NCI-H69 (cell line): ENCODE measurements around the gene PIAS2.

Source experiments
- DNase-seq: peaks from one replicate; lab custom pipeline; 2025; lab: John Stamatoyannopoulos, UW

The PIAS2 gene

DNA sequence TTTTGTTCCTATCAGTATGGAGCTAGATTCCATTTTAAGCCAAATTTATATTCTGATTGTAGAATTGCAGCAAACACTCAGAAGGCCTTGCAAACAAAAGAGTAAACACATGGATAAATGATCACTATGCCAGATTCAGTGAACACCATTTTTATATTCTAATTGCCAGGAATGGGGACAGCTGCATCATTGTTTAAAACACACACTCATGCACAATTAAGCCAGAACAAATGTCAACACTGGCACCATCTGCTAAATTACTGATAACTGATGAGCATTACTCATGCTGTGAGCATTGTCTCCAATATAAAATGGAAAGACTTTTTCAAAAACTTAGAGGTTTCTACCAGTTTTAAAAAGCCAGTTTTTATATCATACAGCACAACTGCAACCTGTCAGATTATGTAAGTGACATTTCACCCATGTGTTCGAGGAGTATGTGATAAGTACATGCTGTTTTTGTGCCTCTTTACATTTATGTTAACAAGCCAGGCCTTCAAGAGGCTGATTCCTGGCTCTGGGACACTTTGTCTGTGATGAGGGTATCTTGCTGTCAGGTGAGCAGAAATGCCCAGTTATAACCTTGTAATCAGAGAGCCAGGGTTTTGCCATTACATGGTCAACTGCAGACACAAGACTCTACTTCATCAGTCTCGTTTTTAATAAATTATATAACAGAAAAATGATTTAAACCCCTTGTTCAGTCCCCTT lies 156.1 kb downstream of the PIAS2 start:
- DNase-seq, result peak; percentile 98

DNA sequence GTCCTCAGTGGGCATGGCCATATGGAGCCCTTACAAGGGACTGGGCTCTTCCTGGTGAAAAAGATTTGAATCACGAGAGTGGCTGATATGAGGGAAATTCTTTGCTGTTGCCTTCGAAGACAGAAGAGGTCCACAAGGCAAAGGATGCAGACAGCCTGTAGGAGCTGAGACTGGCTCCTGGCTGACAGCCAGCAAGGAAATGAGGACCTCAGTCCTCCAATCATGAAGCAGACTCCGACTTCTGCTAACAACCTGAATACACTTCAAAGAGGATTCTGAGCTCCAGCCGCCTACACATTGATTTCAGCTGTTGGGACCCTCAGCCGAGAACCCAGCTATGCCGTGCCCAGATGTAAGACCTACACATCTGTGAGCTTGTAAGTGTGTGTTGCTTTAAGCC lies 157.4 kb downstream of the PIAS2 start:
- peak; percentile 98 for DNase-seq

DNA sequence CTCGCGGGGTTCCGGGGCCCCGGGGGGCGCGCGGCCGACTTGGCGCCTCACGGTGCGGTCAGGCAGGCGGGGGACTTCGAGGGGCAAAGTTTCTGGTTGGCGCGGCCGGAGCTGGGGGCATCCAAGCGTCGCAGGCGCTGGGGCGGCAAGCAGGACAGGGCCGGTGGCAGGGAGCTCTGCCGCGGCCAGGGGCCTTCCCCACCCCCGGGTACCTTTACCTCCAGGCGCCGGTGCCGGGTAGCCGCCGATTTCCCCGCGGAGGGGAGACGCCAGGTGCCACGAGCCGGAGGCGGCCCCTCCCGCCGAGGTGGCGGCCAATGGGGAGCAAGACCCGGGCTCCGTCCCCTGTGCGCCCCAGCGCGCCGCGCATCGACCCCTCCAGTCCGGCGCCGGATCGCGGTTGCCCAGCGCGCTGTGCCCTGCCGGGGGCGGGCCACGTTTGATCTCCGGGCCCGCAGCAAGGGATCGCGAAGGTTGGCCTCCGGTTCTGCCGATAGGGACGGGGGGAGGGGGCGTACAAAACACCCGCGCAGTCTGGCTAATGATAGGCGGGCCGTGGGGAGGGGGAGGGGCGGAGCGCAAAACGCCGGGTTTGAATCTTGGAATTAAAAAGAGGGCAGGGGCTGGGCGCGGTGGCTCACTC lies 160.6 kb downstream of the PIAS2 start, which contains the start of gene ST8SIA5:
ST8SIA5 (minus strand) TSS at position 495 of the 643 bp plus-strand sequence. CDS start 545 bp downstream, outside the sequence.
- DNase-seq, result peak; percentile 98

DNA sequence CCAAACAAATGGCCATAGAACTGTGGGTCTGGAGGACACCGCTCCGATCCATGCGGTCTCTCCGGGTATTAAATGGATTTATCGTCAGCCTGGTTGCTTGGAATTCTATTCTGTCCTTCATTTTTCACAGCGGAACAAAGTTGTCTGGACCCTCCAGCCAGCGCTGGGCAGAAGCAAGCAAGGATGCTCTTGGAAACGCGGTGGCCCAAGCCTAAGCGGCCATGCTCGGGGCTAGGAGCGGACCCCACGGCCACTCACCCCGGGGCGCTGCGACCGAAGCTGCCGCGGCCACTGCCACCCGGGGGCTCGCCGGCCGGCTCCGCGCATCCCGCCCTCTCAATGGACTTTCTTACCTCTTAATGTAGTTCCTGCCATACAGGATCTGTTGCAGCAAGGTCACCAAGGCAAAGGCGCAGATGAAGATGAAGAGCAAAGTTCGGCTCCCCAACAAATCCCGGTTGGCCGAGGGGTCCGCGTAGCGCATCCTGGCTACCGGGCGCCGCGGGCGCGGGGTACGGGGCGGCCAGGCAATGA lies 161.2 kb downstream of the PIAS2 start:
- peak; percentile 80 for DNase-seq

DNA sequence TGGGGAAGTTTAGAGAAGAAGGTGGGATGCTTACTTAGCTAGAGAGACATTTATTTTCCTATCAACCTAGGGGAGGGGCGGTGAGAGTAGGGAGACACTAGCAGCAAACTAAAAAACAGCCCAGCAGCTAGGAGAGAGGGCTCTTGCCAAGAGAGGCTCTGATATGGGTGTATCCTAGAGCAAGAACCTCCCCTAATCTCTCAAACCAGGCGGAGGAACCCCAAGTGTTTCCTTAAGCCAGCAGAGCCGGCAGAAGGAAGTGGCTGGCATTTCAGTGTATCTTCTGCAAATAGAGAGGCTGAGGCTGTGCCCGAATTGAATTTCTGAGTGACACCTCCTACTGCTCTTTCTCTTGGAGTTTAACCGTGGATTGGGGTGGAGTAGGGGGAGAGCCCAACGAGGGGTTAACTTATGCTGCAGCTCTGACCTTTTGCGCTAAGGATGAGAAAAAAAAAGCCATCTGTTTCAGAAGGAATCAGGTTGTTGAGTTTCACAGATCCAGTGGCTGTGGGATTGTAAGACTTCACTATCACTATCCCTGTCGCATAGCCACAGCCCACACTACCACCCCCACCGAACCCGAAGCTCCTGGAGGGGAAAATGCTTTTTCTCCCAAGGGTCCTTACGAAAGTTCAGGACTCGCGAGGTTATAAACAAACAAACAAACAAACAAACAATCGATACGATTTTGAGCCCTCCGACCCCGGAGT lies 161.8 kb downstream of the PIAS2 start:
- DNase-seq, result peak; percentile 83

DNA sequence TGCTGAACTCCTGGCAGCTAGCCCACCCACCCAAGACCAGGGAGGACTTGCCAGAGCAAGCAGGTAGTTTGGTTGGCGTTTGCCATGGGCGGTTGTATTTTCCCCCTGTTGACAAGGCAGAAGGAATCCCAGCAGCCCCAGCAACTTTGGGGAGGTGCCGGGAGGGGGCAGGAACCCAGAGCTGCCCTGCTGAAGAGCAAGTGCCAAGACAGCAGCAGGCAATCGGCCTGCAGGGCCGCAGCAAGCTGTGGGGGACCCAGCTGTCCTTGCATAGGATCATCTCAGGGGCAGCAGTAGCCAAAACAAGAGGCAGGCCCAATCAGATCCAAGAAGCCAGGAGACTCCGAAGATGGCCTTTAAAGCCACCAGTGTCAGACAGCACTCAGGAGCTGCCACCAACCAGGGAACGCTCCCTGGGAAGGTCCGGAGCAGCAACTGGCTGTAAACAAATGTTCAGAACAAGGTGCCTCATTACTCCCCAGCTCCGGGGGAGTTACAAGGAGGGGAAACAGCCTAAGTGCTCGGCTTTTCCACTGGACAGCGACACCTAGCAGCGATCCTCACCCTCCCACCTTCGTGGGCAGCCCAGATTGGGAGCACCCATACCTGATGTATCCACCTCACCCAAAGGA lies 162.5 kb downstream of the PIAS2 start:
- DNase-seq, result peak; percentile 84

DNA sequence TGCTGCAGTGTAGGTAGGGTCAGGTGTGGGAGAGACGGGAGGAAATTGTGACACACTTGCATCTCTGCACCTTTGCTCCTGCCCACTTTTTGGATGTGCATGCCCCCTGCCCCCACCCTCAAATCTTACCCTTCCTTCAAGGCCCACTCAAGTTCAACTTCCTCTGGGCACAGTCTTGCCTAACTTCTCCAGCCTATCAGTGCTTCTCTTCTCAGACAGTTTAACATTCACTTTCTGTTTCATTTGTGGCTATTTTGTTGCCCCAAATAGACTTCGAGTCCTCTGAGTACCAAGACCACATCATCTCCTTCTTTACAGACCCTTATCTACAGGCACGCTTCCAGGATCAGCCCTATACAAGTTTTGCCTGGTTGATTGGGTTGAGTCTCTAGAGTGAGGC lies 163.1 kb downstream of the PIAS2 start:
- no peak for DNase-seq
